ENCODE data around the gene SORBS1. TPM values are rescaled to one million over a fixed set of nuclear protein-coding genes. Genes with fewer than 3 reads are reported as not detected.

SORBS1 gene
- total RNA-seq, 1 experiment from 2014 or later = 1.4 TPM

- no peak for DNase-seq (ENCODE audit: low read depth)
Observed at GRCh38 chr10:95566136-95566535, 5.0 kb upstream of the SORBS1 start.

GRCh38 chr10:95565336-95565735 is 4.2 kb upstream of the SORBS1 start:
- no peak for DNase-seq (ENCODE audit: low read depth)

- DNase-seq (ENCODE audit: low read depth) = no peak
Observed at GRCh38 chr10:95564291-95564690, 3.1 kb upstream of the SORBS1 start.

GRCh38 chr10:95562341-95562965 is 1.3 kb upstream of the SORBS1 start:
- no peak for DNase-seq (ENCODE audit: low read depth)

GRCh38 chr10:95561864-95562177 is 650 bp upstream of the SORBS1 start:
- DNase-seq (ENCODE audit: low read depth) = no peak

- DNase-seq (ENCODE audit: low read depth) = peak; percentile 8
Observed at GRCh38 chr10:95560278-95561176, 644 bp downstream of the SORBS1 start.

GRCh38 chr10:95559896-95560277 is 1.3 kb downstream of the SORBS1 start:
- DNase-seq (ENCODE audit: low read depth) = no peak

GRCh38 chr10:95559471-95559870 is 1.7 kb downstream of the SORBS1 start:
- DNase-seq (ENCODE audit: low read depth) = no peak

GRCh38 chr10:95558593-95559320 is 2.4 kb downstream of the SORBS1 start:
- no peak for DNase-seq (ENCODE audit: low read depth)

- no peak for DNase-seq (ENCODE audit: low read depth)
Observed at GRCh38 chr10:95556994-95557767, 4.0 kb downstream of the SORBS1 start.

GRCh38 chr10:95553674-95554073 is 7.5 kb downstream of the SORBS1 start:
- no peak for DNase-seq (ENCODE audit: low read depth)

GRCh38 chr10:95552679-95553342 is 8.4 kb downstream of the SORBS1 start:
- peak; percentile 34 for DNase-seq (ENCODE audit: low read depth)

- no peak for DNase-seq (ENCODE audit: low read depth)
Observed at GRCh38 chr10:95550073-95550672, 11.0 kb downstream of the SORBS1 start.

- no peak for DNase-seq (ENCODE audit: low read depth)
Observed at GRCh38 chr10:95547791-95548435, 13.3 kb downstream of the SORBS1 start.

GRCh38 chr10:95547197-95547596 is 14.0 kb downstream of the SORBS1 start:
- DNase-seq (ENCODE audit: low read depth) = no peak

- DNase-seq (ENCODE audit: low read depth) = no peak
Observed at GRCh38 chr10:95545981-95546380, 15.2 kb downstream of the SORBS1 start.

- no peak for DNase-seq (ENCODE audit: low read depth)
Observed at GRCh38 chr10:95544783-95545500, 16.2 kb downstream of the SORBS1 start.

GRCh38 chr10:95543459-95543858 is 17.7 kb downstream of the SORBS1 start:
- no peak for DNase-seq (ENCODE audit: low read depth)

GRCh38 chr10:95542761-95543160 is 18.4 kb downstream of the SORBS1 start:
- DNase-seq (ENCODE audit: low read depth) = no peak

- DNase-seq (ENCODE audit: low read depth) = no peak
Observed at GRCh38 chr10:95542330-95542729, 18.8 kb downstream of the SORBS1 start.
